SKM-1 (cell line): Measurements from ENCODE around the gene LOXL1.
A peak's percentile ranks its signal among the peaks of the same experiment; 100 is the strongest.
"Not testable (repeated sequence)": the region's sequence is repeated elsewhere in the genome, so short reads cannot be mapped to it uniquely, and the experiment has no call there.

Experiments
- DNase-seq: peaks from one replicate; lab custom pipeline; 2025; ENCODE audit not compliant: unreplicated experiment; lab: John Stamatoyannopoulos, UW

Gene LOXL1

GRCh38 chr15:73972984-73973682 lies 46.9 kb downstream of the LOXL1 start:
- peak; percentile 73 for DNase-seq

- not testable (repeated sequence) for DNase-seq
Observed at GRCh38 chr15:73973683-73974200, 47.5 kb downstream of the LOXL1 start.

- not testable (repeated sequence) for DNase-seq
Observed at GRCh38 chr15:73975440-73976125, 49.3 kb downstream of the LOXL1 start.

GRCh38 chr15:73978896-73979295 lies 52.6 kb downstream of the LOXL1 start:
- DNase-seq = no peak

- DNase-seq = no peak
Observed at GRCh38 chr15:73979636-73980035, 53.4 kb downstream of the LOXL1 start.

- no peak for DNase-seq
Observed at GRCh38 chr15:73981761-73982221, 55.5 kb downstream of the LOXL1 start.

- DNase-seq = peak; percentile 24
Observed at GRCh38 chr15:73982222-73982962, 56.1 kb downstream of the LOXL1 start.

GRCh38 chr15:73983211-73983727 lies 57.0 kb downstream of the LOXL1 start:
- DNase-seq = no peak

- no peak for DNase-seq
Observed at GRCh38 chr15:73983773-73984172, 57.5 kb downstream of the LOXL1 start.

- DNase-seq = no peak
Observed at GRCh38 chr15:73984208-73984979, 58.1 kb downstream of the LOXL1 start.

GRCh38 chr15:73985101-73985873 lies 59.0 kb downstream of the LOXL1 start:
- no peak for DNase-seq

- DNase-seq = no peak
Observed at GRCh38 chr15:73986055-73986775, 60.0 kb downstream of the LOXL1 start.

- DNase-seq = no peak
Observed at GRCh38 chr15:73986776-73987056, 60.5 kb downstream of the LOXL1 start.

GRCh38 chr15:73987250-73987649 lies 61.0 kb downstream of the LOXL1 start:
- no peak for DNase-seq

GRCh38 chr15:73987681-73988444 lies 61.6 kb downstream of the LOXL1 start:
- no peak for DNase-seq

GRCh38 chr15:73988445-73988969 lies 62.2 kb downstream of the LOXL1 start:
- DNase-seq = no peak

- DNase-seq = no peak
Observed at GRCh38 chr15:73989001-73989798, 62.9 kb downstream of the LOXL1 start.
